GM18526 (cell line): ENCODE measurements around the gene PRKCB.
A peak's percentile ranks its signal among the peaks of the same experiment; 100 is the strongest.

Experiments used
- POLR2A ChIP-seq: IDR thresholded peaks from 3 replicates; pipeline ENCODE4 v1.6.1; 2011; ENCODE audit not compliant: insufficient read length; ENCODE audit errors: extremely low read depth

The PRKCB gene

DNA sequence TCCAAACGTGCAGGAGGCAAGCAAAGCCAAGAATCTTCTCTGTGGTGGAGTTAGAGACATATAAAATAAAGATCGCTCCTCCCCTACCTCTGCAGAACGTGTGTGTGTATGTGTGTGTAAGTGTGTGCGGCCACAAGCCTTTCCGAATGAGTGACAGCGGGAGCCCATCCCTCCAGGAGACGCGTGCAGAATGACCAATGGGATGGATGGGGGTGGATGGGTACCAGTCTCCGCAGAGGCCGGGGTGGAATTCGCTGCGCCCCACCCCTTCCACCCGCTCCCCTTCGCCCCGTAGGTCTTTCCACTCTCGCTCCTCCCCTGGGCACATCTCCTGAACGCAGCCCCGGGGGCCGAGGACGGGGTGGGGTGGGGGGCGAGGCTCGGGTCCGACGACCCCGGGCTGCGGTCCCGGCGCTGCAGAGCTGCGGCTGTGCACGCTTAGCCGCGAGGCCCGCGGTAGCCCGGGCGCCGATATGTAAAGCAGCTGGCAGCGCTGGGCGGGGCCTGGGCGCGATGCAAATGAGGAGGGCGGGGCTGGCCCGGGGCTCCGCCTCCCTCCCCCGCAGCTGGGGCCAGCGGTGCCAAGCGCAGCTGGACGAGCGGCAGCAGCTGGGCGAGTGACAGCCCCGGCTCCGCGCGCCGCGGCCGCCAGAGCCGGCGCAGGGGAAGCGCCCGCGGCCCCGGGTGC lies at the start of gene PRKCB:
Gene PRKCB, plus strand, starts transcription at position 594 of the 688 bp plus-strand sequence.
- peak; percentile 84 for TF ChIP-seq POLR2A

DNA sequence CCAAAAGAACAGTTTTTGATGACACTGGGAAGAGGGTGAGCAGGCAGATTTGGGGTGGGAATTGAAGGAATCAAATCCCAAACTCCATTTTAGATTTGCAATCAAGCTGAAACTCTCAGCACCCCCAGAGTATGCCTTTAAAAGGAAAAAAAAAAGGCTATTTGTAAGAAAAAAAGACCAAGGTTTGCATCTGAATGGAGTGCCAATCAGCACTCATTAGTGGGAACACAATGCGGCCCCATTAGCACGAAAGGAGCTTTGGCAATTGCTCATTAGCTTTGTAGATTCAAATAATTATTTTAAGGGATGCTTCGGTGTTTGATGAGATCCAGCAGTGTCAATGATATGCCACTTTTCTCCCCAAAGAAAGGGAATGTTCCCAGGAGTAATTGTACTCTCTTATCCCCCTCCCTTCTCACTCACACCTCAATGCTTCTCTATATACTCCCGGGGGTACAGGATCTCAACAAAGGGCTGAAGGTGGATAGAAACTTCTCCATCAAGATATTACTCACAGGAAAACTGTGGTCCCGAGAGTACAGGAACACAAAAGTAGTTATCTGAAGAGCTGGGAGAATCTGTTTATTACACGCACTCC lies 48.7 kb upstream of the PRKCB start:
- TF ChIP-seq POLR2A = no peak

DNA sequence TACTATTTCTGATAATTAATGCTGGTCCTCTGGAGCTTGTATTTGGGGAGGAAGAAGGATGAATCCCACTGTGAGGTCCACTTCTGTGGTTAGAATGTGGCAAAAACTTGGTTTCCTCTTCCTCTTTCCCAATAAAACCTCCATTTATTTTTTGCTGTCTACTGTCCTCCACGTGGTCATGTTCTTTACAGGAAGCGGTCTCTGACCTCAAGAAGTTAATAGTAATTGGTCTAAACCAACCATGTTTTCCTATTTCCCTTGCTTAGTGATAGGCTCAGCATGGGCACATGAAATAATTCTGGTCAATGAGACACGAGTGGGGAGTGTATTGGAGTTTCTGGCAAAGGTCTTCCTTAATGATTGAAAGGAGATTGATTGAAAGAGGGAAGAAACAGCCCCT lies 47.1 kb upstream of the PRKCB start:
- TF ChIP-seq POLR2A = no peak

DNA sequence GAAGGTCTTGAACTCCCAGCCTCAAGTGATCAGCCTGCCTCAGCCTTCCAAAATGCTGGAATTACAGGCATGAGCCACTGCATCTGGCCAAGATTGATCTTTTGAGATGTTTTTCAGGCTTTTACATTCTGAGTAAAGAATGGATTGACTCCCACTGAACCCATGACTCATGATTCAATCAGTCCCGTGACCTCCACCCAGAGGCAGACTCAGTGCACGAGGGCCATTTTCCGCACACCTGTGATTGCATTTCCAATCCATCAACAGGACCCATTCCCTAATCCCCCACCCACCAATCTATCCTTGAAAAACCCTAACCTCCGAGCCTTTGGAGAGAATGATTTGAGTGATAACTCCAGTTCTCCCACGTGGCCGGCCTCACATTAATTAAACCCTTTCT lies 40.4 kb upstream of the PRKCB start:
- no peak for TF ChIP-seq POLR2A

DNA sequence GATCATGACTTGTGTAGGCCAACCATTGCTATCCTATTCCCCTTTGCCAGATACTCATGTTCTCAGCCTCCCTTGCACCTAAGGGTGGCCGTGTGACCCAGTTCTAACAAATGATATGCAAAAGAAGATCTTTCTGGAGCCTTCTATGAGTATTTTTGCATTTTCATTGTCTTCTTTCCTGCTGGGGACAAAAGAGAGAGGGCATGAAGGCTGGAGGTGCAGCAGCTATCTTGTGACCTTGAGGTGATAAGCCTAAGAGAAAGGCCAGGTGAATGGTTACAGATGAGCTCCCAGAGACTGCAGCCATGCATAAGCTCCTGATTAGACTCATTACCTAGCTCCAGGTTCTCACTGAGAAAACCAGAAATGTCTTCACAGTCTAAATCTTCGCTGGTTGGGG lies 38.8 kb upstream of the PRKCB start:
- no peak for TF ChIP-seq POLR2A

DNA sequence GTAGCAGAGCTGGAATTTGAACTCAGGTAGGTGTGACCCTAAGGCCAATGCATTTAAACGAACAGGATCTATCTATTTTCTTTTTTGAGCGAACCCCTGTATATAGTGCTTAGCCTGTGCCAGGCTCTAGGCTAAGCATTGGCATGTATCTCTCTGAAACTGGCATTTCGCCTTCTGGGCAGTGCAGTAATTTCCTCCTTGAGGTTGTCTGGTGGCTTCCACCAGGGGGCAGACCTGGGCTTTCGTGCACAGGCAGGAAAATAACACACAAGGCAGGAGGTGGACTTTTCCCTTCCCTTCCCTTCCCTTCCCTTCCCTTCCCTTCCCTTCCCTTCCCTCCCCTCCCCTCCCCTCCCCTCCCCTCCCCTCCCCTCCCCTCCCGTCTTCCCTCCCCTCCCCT lies 34.4 kb upstream of the PRKCB start:
- TF ChIP-seq POLR2A = no peak

DNA sequence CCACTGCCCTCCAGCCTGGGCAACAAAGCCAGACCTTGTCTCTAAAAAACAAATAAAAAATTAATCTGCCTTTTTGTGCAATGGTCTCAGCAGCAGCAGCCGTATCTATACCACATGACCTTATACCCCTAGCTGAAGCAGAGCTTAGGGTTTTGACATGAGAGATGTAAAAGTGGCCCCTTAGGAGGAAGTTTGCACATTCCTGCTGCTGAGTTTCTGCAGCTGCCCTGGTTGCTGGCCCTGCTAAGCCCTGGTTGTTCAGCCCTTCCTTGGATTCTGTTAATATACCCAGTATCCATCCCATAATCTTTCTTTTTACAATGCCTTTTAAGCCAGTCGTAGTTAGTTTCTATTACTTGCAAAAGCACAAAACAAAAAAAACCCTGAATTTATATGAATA lies 33.0 kb upstream of the PRKCB start:
- TF ChIP-seq POLR2A = no peak

DNA sequence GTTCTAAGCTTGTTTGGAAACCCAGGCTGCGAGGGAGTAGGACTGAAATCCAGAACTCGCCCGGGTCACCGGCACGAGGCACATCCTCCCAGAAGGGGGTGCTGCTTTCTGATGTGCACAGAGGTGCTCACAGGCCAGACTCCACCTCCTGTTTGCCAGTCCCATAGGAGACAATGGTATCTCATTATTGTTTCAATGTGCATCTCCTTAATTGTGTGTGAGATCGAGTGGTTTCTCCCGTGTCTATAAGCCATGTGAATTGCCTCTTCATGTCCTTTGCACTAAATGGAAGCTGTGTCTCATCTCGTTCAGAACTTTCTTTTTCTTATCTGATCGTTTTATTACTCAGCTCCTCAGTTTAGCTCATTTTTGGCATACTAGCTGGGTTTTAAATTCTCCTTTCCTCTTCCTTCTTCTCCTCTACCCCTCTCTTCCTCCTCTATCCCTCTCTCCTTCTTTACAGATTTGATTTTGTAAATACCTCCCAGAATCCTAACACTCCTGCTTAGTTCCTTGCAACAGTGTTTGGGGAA lies 32.1 kb upstream of the PRKCB start:
- no peak for TF ChIP-seq POLR2A

DNA sequence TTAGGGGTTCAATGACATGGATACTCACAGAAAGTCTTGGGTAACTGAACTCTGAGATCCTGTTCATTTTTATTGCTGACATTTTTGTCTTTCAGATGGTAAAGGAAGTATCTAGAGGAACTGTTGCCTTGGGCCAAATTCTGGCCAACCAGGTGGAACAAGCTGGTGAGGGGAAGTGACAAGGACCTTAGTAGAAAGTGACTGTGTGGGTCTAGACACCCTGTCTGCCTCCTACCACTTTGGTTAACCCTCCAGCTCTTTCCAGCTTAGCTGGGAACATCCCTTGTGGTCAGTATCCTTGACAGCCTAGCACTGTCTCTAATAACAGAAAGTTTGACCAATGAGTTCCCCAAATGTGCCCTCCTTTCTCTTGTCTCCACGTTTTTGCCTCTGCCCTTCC lies 28.8 kb upstream of the PRKCB start:
- no peak for TF ChIP-seq POLR2A

DNA sequence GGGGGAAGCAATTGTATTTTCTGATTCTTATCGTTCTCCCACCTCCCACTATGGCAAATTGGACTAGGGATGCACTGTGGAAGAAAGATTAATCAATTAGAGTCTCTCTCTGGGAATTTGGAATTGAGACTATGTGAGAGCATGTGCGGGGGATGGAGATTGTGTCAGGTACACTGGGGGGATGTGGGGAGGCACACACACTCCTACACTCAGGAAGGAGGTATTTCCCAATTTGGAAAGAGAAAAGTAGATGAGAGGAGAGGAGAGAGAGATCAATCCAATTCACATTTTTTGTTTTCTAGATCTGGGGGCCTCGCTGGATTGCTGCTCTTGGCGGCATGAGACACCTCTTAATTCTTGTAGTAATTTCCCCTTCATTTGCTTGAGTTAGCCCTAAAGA lies 14.3 kb upstream of the PRKCB start:
- TF ChIP-seq POLR2A = no peak

DNA sequence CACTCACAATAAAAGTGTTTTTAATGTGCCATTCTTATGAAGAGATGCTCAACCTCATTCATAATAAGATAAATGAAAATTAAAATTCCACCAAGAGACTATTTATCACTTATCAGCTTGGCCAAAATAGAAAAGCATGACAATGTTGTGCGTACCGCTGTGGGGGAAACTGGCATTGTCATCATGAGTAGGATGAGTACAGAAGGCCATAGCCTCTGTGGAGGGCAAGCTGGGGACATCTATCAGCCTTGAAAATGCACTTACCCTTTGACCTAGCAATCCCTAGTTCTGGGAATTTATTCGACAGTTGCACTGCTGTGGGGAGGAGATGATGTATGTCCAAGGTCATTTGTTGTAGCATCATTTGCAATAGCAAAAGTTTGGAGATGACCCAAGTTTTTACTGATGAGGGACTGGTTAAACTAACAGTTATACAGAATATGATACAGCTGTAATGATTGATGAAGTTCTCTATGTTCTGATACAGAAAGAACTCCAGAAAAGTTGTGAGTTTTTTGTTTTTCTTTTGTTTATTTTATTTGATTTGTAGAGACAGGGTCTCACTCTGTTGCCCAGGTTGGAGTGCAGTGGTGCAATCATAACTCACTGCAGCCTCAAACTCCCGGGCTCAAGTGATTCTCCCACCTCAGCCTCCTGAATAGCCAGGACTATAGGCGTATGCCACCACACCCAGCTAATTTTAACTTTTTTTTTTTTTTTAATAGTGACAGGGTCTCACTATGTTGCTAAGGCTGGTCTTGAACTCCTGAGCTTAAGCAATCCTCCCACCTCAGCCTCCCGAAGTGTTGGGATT lies 13.7 kb upstream of the PRKCB start:
- no peak for TF ChIP-seq POLR2A

DNA sequence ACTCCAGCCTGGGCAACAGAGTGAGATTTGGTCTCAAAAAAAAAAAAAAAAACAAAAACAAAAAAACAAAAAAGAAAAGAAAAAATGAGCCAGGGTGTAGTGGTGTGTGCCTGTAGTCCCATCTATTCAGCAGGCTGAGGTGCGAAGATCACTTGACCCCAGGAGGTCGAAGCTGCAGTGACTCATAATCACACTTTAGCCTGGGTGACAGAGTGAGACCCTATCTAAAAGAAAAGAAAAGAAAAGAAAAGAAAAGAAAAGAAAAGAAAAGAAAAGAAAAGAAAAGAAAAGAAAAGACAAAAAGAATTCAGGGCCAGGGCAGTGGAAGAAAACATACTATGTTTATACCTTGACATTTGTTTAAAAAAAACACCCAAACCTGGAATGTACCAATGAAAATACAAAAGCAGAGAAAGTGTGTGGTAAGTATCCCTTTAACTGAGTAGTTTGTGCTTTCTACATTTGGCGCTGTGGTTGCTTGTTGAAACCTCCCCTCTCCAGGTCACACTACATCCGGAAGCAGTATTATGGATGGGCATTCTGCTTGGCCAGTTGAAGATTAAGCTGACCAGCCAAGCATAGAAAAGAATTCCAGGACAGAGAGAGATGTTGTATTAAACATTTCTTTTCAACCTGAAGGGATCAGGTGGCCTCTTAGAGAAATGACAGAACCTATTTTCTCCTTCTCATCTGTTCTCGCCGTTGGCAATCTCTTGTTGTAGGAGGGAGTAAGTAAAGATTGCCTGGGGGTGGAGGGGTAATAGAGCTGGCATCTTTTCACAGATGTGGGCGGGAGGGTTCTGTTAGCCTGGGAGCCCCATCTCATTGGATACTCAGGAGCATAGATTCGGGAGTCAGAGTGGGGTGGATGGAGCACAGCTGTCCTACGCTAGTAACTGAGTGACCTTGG lies 12.1 kb upstream of the PRKCB start:
- TF ChIP-seq POLR2A = no peak

DNA sequence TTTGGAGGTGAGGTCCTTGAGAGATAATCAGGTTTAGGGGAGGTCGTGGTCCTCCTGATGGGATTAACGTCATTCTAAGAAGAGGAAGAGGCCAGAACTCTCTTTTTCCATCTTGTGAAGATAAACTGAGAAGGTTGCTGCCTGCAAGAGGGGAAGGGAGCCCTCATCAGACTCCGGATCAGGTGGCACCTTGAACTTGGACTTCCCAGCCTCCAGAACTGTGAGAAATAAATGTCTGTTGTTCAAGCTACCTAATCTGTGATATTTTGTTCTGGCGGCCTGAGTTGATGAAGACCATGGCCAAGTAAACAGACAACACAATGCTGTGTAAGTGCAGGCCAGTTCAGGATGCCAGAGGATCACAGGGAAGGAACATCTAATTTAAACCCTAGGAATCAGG lies 10.9 kb upstream of the PRKCB start:
- no peak for TF ChIP-seq POLR2A

DNA sequence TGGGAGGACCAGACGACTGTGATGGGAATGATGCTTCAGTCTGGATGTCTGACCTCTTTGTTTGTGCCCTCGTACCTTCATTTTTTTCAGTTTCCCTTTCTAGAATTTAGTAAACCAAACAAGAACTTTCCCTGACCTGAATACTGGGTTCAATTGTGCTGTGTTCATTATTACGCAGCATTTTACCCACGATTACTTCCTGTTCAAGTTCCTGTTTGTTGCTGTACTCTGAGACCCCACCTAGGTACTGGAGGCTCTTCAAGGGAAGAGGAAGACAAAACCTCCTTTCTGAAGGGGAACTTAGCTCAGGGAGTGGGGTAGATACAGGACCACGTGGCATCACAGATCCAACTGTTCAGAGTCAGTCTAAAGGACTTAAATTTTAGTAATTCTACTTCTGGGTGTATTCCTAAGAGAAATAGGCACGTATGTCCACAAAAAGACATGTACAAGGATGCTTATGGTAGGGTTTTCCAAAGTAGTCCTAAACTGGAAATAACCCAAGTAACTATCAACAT lies 9.2 kb upstream of the PRKCB start:
- TF ChIP-seq POLR2A = no peak

DNA sequence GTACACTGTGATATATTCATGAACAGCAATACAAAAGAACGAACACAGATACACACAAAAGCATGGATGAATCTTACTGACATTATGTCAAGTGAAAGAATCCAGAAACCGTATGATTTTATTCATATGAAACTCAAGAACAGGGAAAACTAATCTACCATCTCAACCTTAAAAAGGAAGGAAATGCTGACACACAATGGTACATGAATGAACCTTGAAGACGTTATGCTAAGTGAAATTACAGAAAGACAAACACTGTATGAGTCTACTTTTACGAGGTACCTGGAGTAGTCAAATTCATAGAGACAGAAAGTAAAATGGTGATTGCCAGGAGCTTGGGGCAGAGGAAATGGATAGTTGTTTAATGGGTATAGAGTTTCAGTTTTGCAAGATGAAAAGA lies 8.7 kb upstream of the PRKCB start:
- TF ChIP-seq POLR2A = no peak
